ENCODE measurements around the gene YWHAB. TPM values are rescaled to one million over a fixed set of nuclear protein-coding genes. Genes with fewer than 3 reads are reported as not detected.

YWHAB gene
- polyA plus RNA-seq, 1 experiment = 60.5 TPM

DNA sequence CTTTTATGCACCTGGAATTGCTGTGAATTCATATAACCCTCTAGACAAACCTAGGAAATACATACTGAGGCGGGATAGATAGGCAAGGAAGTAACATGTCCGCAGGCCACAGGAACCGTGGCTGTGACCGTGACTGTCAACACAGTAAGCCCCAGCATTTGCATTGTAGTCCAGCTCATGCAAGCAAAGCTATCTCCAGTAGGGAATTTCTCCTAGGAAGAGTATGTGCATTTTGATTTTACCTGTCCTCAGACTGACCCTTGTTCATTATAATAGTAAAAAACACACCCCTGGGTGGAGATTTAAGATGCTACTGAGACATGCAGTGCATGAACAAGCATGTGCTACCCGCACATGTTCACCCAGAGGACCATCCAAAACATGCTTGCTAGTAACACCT lies 44.7 kb upstream of the YWHAB start:
- CTCF ChIA-PET = interaction anchor here (1.4 kb wide), 1 partner anchor 94 kb away, joined by 3 read pairs; no protein-coding TSS in a partner anchor

GRCh38 chr20:44841955-44842354 lies 43.5 kb upstream of the YWHAB start:
- CTCF ChIA-PET = no interaction called here
- Histone ChIP-seq H3K36me3 (ENCODE audit: control insufficient read depth, insufficient read depth, low read length) (no peaks in the 10 kb centered on the region), H3K27me3 (ENCODE audit: control insufficient read depth, insufficient read depth, low read length) (peaks cover 2% of the 10 kb centered on the region; the same call in 1 of the 2 replicates), H3K4me3 (ENCODE audit: low read depth, low read length) (no peak overlapping the region)
- DNase-seq (ENCODE audit: low read depth) = no peak
- POLR2A ChIA-PET = no interaction called here
- TF ChIP-seq, protein P1, sequence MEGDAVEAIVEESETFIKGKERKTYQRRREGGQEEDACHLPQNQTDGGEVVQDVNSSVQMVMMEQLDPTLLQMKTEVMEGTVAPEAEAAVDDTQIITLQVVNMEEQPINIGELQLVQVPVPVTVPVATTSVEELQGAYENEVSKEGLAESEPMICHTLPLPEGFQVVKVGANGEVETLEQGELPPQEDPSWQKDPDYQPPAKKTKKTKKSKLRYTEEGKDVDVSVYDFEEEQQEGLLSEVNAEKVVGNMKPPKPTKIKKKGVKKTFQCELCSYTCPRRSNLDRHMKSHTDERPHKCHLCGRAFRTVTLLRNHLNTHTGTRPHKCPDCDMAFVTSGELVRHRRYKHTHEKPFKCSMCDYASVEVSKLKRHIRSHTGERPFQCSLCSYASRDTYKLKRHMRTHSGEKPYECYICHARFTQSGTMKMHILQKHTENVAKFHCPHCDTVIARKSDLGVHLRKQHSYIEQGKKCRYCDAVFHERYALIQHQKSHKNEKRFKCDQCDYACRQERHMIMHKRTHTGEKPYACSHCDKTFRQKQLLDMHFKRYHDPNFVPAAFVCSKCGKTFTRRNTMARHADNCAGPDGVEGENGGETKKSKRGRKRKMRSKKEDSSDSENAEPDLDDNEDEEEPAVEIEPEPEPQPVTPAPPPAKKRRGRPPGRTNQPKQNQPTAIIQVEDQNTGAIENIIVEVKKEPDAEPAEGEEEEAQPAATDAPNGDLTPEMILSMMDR (IDR thresholded peaks at IDR 0.05; ENCODE audit: insufficient read depth, low read depth, low read length) = no peak

More for the DNA sequence above, 44.7 kb upstream of the YWHAB start:
- Histone ChIP-seq H3K36me3 (ENCODE audit: control insufficient read depth, insufficient read depth, low read length) (no peaks in the 10 kb centered on the region), H3K27me3 (ENCODE audit: control insufficient read depth, insufficient read depth, low read length) (peaks cover 3% of the 10 kb centered on the region; the same call in 1 of the 2 replicates), H3K4me3 (ENCODE audit: low read depth, low read length) (no peak overlapping the region)
- TF ChIP-seq, protein P1 (IDR thresholded peaks at IDR 0.05; ENCODE audit: insufficient read depth, low read depth, low read length) = no peak
- POLR2A ChIA-PET = no interaction called here
- no peak for DNase-seq (ENCODE audit: low read depth)

DNA sequence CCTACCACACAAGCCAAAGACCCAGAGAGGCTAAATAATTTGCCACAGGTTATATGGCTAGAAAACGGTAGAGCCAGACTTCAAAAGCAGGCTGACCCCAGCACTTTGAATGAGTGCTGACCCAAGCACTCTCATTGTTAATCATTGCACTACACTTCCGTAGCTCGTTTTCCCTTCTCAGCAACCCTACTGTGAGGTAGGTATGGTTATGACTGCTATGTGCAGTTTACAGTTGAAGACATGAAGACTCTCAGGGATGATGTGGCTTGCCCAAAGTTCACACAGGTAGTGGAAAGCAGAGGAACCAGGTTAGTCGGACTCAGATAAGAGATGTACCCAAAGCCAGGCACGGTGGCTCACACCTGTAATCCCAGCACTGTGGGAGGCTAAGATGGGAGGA lies 41.6 kb upstream of the YWHAB start:
- CTCF ChIA-PET = no interaction called here
- POLR2A ChIA-PET = no interaction called here
- DNase-seq (ENCODE audit: low read depth) = no peak
- Histone ChIP-seq H3K36me3 (ENCODE audit: control insufficient read depth, insufficient read depth, low read length) (no peaks in the 10 kb centered on the region), H3K27me3 (ENCODE audit: control insufficient read depth, insufficient read depth, low read length) (no peaks in the 10 kb centered on the region; the same call in 1 of the 2 replicates), H3K4me3 (ENCODE audit: low read depth, low read length) (no peak overlapping the region)
- TF ChIP-seq, protein P1 (IDR thresholded peaks at IDR 0.05; ENCODE audit: insufficient read depth, low read depth, low read length) = no peak

- CTCF ChIA-PET = interaction anchor here (1.7 kb wide), 1 partner anchor 9 kb away, joined by 3 read pairs; no protein-coding TSS in a partner anchor
- Histone ChIP-seq H3K4me3 (ENCODE audit: low read depth, low read length) (no peak overlapping the region), H3K27me3 (ENCODE audit: control insufficient read depth, insufficient read depth, low read length) (no peaks in the 10 kb centered on the region; the same call in 1 of the 2 replicates), H3K36me3 (ENCODE audit: control insufficient read depth, insufficient read depth, low read length) (no peaks in the 10 kb centered on the region)
- TF ChIP-seq, protein P1 (IDR thresholded peaks at IDR 0.05; ENCODE audit: insufficient read depth, low read depth, low read length) = no peak
- POLR2A ChIA-PET = no interaction called here
- DNase-seq (ENCODE audit: low read depth) = no peak
Observed at GRCh38 chr20:44848254-44849015, 37.1 kb upstream of the YWHAB start.

DNA sequence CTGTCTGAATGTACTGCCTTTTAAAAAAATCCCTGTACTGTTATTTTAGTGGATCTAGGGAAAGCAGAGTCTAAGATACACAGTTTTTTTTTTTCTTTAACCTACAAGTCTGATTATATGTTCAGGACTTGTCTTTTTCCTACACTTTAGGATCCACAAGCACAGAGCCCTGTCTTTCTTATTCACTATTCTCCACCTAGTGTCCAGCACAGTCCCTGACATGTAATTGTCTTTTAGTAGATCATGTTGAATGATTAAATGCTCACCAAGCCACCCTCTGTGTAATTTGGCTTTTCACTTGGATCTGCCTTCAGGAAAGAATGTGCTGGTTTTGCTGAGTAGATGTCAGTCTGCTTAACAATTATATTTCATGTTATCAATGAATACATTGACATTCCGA lies 35.8 kb upstream of the YWHAB start:
- no peak for DNase-seq (ENCODE audit: low read depth)
- ChIA-PET CTCF (no interaction called here), POLR2A (no interaction called here)
- no peak overlapping the region for H3K4me3 ChIP-seq (ENCODE audit: low read depth, low read length)
- TF ChIP-seq, protein P1 (IDR thresholded peaks at IDR 0.05; ENCODE audit: insufficient read depth, low read depth, low read length) = no peak
- no peaks in the 10 kb centered on the region for H3K36me3 ChIP-seq (ENCODE audit: control insufficient read depth, insufficient read depth, low read length)
- peaks cover 2% of the 10 kb centered on the region; the same call in 1 of the 2 replicates for H3K27me3 ChIP-seq (ENCODE audit: control insufficient read depth, insufficient read depth, low read length)
